Left lung (tissue), 10 donors: Measurements from ENCODE around the gene CYP11A1. TPM values are rescaled to one million over a fixed set of nuclear protein-coding genes. Genes with fewer than 3 reads are reported as not detected.

Source experiments
- ATAC-seq: fragments of 200-7000 bp; cut with Tn5 transposase; one replicate; pipeline ENCODE4 v1.9.1; 2020; ENCODE audit warnings: moderate library complexity
- DNase-seq, 4 donors: peaks; one replicate each; pipeline ENCODE4 v3.0.0-alpha.2; 2013 to 2020
- H3K27ac ChIP-seq, 2 donors: fragments of 200-600 bp; sonication (generic) in 1 of 2; one replicate each; pipeline versions ENCODE4 v1.5.0 to v1.8.0; 2020 to 2021
- H3K27me3 ChIP-seq, 2 donors: fragments of 200-600 bp; sonication (generic) in 1 of 2; one replicate each; pipeline versions ENCODE4 v1.5.0 to v1.8.0; 2020 to 2021
- H3K36me3 ChIP-seq, 2 donors: fragments of 200-600 bp; sonication (generic) in 1 of 2; one replicate each; pipeline versions ENCODE4 v1.5.0 to v1.8.0; 2020 to 2021
- H3K4me1 ChIP-seq, 2 donors: fragments of 200-600 bp; one replicate each; pipeline ENCODE4 v1.8.0; 2021
- H3K4me3 ChIP-seq, 2 donors: fragments of 200-600 bp; sonication (generic) in 1 of 2; one replicate each; pipeline versions ENCODE4 v1.5.0 to v1.8.0; 2020 to 2021; ENCODE audit warnings: mild to moderate bottlenecking in 1 of 2
- H3K9me3 ChIP-seq, 2 donors: fragments of 200-600 bp; sonication (generic) in 1 of 2; one replicate each; pipeline versions ENCODE4 v1.5.0 to v1.8.0; 2020 to 2021
- CTCF ChIP-seq, 2 donors: fragments of 200-600 bp; sonication (generic) in 1 of 2; IDR thresholded peaks; one replicate each; pipeline versions ENCODE4 v1.5.0 to v1.8.0; 2021; ENCODE audit warnings: antibody characterized with exemption in 2 of 2
- intact Hi-C, 2 donors: fragments of 100-400 bp; cut with DNase I; formaldehyde crosslinking; loops; one replicate each; pipeline versions ENCODE4 v1.11.2 to v1.14.2; 2022
- polyA plus RNA-seq, 6 donors: library from polyadenylated mRNA; unstranded; fragments of 120-200 nt; gene quantifications; one replicate each; pipeline ENCODE4 v1.2.1, GENCODE V29; 2013; ENCODE audit not compliant: insufficient read length in 6 of 6
- total RNA-seq, 2 donors: library from RNA; stranded (reverse); fragmentation: NEBNext Ultra II Directional; extraction: Animal tissue kit (Norgen Biotek cat#: 25700); gene quantifications; one replicate each; pipeline ENCODE4 v1.2.1, GENCODE V29; 2021
- donor health status: DM: no; HTN: yes; CAD: no.
- donor health status: DM: no; HTN: no; CAD: no.

CYP11A1 gene
- total and polyA plus RNA-seq, 8 donors, result 0.34 to 1.3 (median 0.61) TPM

- Histone ChIP-seq H3K36me3 (peaks cover 0 to 30% of the 10 kb centered on the region in 2 donors), H3K4me3 (no peak overlapping the region), H3K9me3 (no peaks in the 10 kb centered on the region), H3K4me1 (peaks cover 0 to 7% of the 10 kb centered on the region in 2 donors), H3K27me3 (no peaks in the 10 kb centered on the region), H3K27ac (no peak overlapping the region)
- no peak for DNase-seq
- intact Hi-C loops, result no loop called here
- ATAC-seq, result no peak
- no peak for TF ChIP-seq CTCF (IDR thresholded peaks at IDR 0.05)
These were observed 46.7 kb upstream of the CYP11A1 start for GRCh38 chr15:74414081-74414580.

GRCh38 chr15:74413350-74414080 lies 46.1 kb upstream of the CYP11A1 start:
- intact Hi-C loops, result no loop called here
- H3K36me3 ChIP-seq, result peaks cover 0 to 30% of the 10 kb centered on the region in 2 donors
- ATAC-seq (no peak), DNase-seq (no peak)
- no peaks in the 10 kb centered on the region for H3K27me3 ChIP-seq
- TF ChIP-seq CTCF (IDR thresholded peaks at IDR 0.05), result no peak
- H3K9me3 ChIP-seq, result no peaks in the 10 kb centered on the region
- H3K4me1 ChIP-seq, result peaks cover 0 to 7% of the 10 kb centered on the region in 2 donors
- no peak overlapping the region for H3K4me3 ChIP-seq
- no peak overlapping the region for H3K27ac ChIP-seq

- H3K4me1 ChIP-seq, result peaks cover 0 to 7% of the 10 kb centered on the region in 2 donors
- H3K27ac ChIP-seq, result no peak overlapping the region
- intact Hi-C loops, result no loop called here
- no peak overlapping the region for H3K4me3 ChIP-seq
- H3K36me3 ChIP-seq, result peaks cover 0 to 21% of the 10 kb centered on the region in 2 donors
- no peak for ATAC-seq
- no peaks in the 10 kb centered on the region for H3K27me3 ChIP-seq
- DNase-seq, result no peak
- no peak for TF ChIP-seq CTCF (IDR thresholded peaks at IDR 0.05)
- no peaks in the 10 kb centered on the region for H3K9me3 ChIP-seq
These were observed 44.7 kb upstream of the CYP11A1 start for GRCh38 chr15:74412159-74412558.

- H3K27ac ChIP-seq, result no peak overlapping the region
- H3K4me3 ChIP-seq, result no peak overlapping the region
- no peak for TF ChIP-seq CTCF (IDR thresholded peaks at IDR 0.05)
- intact Hi-C loops, result no loop called here
- H3K36me3 ChIP-seq, result peaks cover 0 to 20% of the 10 kb centered on the region in 2 donors
- no peak for DNase-seq
- no peak for ATAC-seq
- no peaks in the 10 kb centered on the region for H3K27me3 ChIP-seq
- H3K4me1 ChIP-seq, result peaks cover 0 to 7% of the 10 kb centered on the region in 2 donors
- no peaks in the 10 kb centered on the region for H3K9me3 ChIP-seq
These were observed 44.2 kb upstream of the CYP11A1 start for GRCh38 chr15:74411686-74412085.

- intact Hi-C loops, result no loop called here
- H3K9me3 ChIP-seq, result no peaks in the 10 kb centered on the region
- ATAC-seq (no peak), DNase-seq (no peak)
- H3K27me3 ChIP-seq, result no peaks in the 10 kb centered on the region
- no peak overlapping the region for H3K4me3 ChIP-seq
- no peak overlapping the region for H3K27ac ChIP-seq
- peaks cover 0 to 16% of the 10 kb centered on the region in 2 donors for H3K36me3 ChIP-seq
- no peak for TF ChIP-seq CTCF (IDR thresholded peaks at IDR 0.05)
- H3K4me1 ChIP-seq, result peaks cover 0 to 7% of the 10 kb centered on the region in 2 donors
These were observed 43.1 kb upstream of the CYP11A1 start for GRCh38 chr15:74410502-74410901.
